Bronchial epithelial cell (primary cell): ENCODE results near the gene DCLRE1B. TPM values are rescaled to one million over a fixed set of nuclear protein-coding genes. Genes with fewer than 3 reads are reported as not detected.
A peak's percentile ranks its signal among the peaks of the same experiment; 100 is the strongest.

ENCODE experiments used
- DNase-seq: peaks from one replicate; pipeline ENCODE4 v3.0.0-alpha.2; 2010; ENCODE audit warnings: low read depth
- FAIRE-seq: peaks from 2 replicates; lab custom pipeline; 2011; peaks lifted over from hg19 to GRCh38; lab: Jason Lieb, UNC
- H3K27me3 ChIP-seq: 2 replicates; pipeline ENCODE4 v1.5.1; 2011; ENCODE audit warnings: low read length; ENCODE audit not compliant: control insufficient read depth, insufficient read depth
- H3K36me3 ChIP-seq: 2 replicates; pipeline ENCODE4 v1.5.1; 2011; ENCODE audit warnings: low read length; ENCODE audit not compliant: control insufficient read depth, insufficient read depth
- H3K4me3 ChIP-seq: 2 replicates; pipeline ENCODE4 v1.5.1; 2011; ENCODE audit warnings: mild to moderate bottlenecking, low read depth, low read length, control low read depth
- CTCF ChIP-seq: IDR thresholded peaks from 2 replicates; pipeline ENCODE4 v1.5.1; 2011; ENCODE audit warnings: mild to moderate bottlenecking, moderate library complexity, low read length, control low read depth, inconsistent platforms; ENCODE audit not compliant: insufficient read depth, severe bottlenecking
- total RNA-seq: library from RNA; depleted of rRNA; stranded (reverse); fragments of >200 nt; gene quantifications from 2 replicates; pipeline ENCODE4 v1.2.1, GENCODE V29; 2014

DCLRE1B gene
- total RNA-seq, 1 donor from 2014 or later = 0.79 TPM

GRCh38 chr1:113905435-113905861 lies 322 bp downstream of the DCLRE1B start:
- H3K27me3 ChIP-seq = no peaks in the 10 kb centered on the region
- FAIRE-seq (no peak), DNase-seq (no peak)

DNA sequence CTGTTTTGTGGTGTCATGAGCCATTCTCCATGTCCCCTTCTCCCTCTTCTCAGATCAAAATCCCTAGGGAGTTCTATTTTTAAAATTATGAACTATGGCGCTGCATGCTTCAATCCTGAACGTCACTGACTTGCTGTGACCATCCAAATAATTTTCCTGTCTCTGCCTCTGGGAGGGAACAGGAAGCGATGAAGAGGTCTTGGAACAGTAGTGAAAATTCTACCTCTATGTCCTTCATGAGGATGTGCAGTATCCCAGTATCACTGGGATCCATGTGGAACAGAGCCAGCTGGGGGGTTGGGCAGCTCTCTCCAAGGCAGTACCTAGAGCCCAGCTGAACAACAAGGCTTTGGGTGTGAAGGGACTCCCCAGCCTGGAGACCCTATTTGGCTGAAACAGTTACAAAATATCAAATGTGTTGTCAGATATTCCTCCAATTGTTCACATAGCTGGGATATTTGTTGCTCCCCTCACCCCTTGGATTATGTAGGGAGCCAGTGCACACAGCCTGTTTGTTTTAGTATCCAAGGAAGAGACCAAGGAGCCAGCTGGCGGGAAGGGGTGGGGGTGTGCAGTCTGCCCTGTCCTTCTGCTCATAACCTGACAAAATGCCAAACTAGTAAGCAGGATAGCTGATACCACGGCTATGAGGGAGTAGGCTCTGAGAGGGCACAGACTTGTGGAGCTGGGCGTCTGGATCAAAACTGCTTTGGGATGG lies 7.6 kb downstream of the DCLRE1B start:
- H3K27me3 ChIP-seq = no peaks in the 10 kb centered on the region
- DNase-seq = no peak
- FAIRE-seq = no peak
- no peak for TF ChIP-seq CTCF
- H3K36me3 ChIP-seq = peaks cover 2% of the 10 kb centered on the region
- H3K4me3 ChIP-seq = no peak overlapping the region

More at GRCh38 chr1:113905435-113905861, 322 bp downstream of the DCLRE1B start:
- Histone ChIP-seq H3K4me3 (peak overlapping the region; percentile 93), H3K36me3 (peaks cover 3% of the 10 kb centered on the region)
- no peak for TF ChIP-seq CTCF

GRCh38 chr1:113913312-113913668 lies 8.2 kb downstream of the DCLRE1B start:
- no peak for TF ChIP-seq CTCF
- no peak for DNase-seq
- Histone ChIP-seq H3K27me3 (no peaks in the 10 kb centered on the region), H3K4me3 (no peak overlapping the region), H3K36me3 (peaks cover 1% of the 10 kb centered on the region)
- FAIRE-seq = no peak

DNA sequence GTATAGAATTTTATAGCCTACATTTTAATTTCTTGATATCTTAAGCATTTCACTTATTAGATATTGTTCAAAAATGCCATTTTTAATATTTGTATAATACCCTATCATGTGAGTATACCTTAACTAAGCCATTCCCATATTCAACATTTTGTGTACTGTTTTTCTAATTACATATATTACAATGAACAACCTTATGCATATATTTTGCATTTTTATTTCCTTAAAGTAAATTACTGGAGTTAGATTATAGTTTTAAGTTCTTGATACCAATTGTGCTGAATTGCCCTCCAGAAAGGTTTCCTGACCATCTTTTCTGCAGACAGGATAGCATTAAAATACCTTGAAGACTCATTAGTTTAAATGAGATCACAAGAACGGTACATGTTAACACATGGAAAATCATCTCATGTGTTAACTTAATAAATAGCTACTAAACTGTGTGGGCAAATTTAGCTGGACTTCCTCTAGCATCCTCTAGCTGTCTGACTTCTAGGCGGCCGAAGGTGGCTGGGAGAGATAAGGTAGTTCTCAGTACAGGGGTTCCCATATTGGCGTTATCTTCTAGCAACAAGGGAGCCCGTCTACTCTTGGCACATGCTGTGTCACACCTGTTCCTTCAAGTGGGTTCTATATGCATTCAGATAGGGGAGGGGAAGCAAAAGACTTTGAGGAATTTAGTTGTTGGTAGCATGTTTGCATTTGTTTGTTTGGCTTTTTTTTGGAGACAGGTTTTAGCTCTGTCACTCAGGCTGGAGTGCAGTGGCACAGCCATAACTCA lies 8.9 kb downstream of the DCLRE1B start:
- Histone ChIP-seq H3K4me3 (no peak overlapping the region), H3K27me3 (no peaks in the 10 kb centered on the region), H3K36me3 (no peaks in the 10 kb centered on the region)
- FAIRE-seq = no peak
- TF ChIP-seq CTCF = no peak
- no peak for DNase-seq

DNA sequence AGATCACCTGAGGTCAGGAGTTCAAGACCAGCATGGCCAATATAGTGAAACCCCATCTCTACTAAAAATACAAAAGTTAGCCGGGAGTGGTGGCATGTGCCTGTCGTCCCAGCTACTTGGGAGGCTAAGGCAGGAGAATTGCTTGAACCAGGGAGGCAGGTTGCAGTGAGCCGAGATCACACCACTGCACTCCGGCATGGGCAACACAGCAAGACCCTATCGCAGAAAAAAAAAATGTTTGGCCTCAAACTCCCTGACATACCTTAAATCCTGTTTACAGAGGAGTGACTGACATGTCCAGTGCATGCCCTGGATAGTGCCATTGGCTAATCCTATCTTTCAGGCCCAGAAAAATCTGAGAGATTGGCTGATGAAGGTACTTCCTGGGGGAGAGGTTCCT lies 11.8 kb downstream of the DCLRE1B start:
- no peaks in the 10 kb centered on the region for H3K27me3 ChIP-seq
- FAIRE-seq (no peak), DNase-seq (no peak)
- no peak for TF ChIP-seq CTCF
- no peaks in the 10 kb centered on the region for H3K36me3 ChIP-seq
- no peak overlapping the region for H3K4me3 ChIP-seq
